HUES64 (cell line): ENCODE data around the gene MINDY2.
A peak's percentile ranks its signal among the peaks of the same experiment; 100 is the strongest.
"Not testable (repeated sequence)": the region's sequence is repeated elsewhere in the genome, so short reads cannot be mapped to it uniquely, and the experiment has no call there.

Experiments
- H3K27ac ChIP-seq: 2 replicates; pipeline ENCODE4 v1.7.0; 2013; ENCODE audit warnings: low read depth, low read length, inconsistent platforms
- H3K27me3 ChIP-seq: 2 replicates; pipeline ENCODE4 v1.6.1; 2013; ENCODE audit warnings: mild to moderate bottlenecking, low read length; ENCODE audit not compliant: insufficient read depth
- H3K36me3 ChIP-seq: 2 replicates; pipeline ENCODE4 v1.6.1; 2013; ENCODE audit warnings: mild to moderate bottlenecking, low read length; ENCODE audit not compliant: insufficient read depth
- H3K4me1 ChIP-seq: 2 replicates; pipeline ENCODE4 v1.6.1; 2013; ENCODE audit warnings: mild to moderate bottlenecking, low read length, moderate library complexity; ENCODE audit not compliant: insufficient read depth
- H3K4me3 ChIP-seq: 2 replicates; pipeline ENCODE4 v1.5.1; 2013; ENCODE audit warnings: mild to moderate bottlenecking, low read length, moderate library complexity
- H3K9ac ChIP-seq: 2 replicates; pipeline ENCODE4 v1.6.1; 2013; ENCODE audit warnings: mild to moderate bottlenecking, low read depth, low read length
- H3K9me3 ChIP-seq: 2 replicates; pipeline ENCODE4 v1.6.1; 2013; ENCODE audit warnings: low read depth, low read length; ENCODE audit not compliant: insufficient read depth
- WGBS: fragments of 150-250, 120-280 bp; methylation state at CpG from one replicate; pipeline ENCODE4 v1.1.7; 2013; ENCODE audit warnings: missing lambda C conversion rate; 5-methylcytosine and 5-hydroxymethylcytosine counted together

The MINDY2 gene

DNA sequence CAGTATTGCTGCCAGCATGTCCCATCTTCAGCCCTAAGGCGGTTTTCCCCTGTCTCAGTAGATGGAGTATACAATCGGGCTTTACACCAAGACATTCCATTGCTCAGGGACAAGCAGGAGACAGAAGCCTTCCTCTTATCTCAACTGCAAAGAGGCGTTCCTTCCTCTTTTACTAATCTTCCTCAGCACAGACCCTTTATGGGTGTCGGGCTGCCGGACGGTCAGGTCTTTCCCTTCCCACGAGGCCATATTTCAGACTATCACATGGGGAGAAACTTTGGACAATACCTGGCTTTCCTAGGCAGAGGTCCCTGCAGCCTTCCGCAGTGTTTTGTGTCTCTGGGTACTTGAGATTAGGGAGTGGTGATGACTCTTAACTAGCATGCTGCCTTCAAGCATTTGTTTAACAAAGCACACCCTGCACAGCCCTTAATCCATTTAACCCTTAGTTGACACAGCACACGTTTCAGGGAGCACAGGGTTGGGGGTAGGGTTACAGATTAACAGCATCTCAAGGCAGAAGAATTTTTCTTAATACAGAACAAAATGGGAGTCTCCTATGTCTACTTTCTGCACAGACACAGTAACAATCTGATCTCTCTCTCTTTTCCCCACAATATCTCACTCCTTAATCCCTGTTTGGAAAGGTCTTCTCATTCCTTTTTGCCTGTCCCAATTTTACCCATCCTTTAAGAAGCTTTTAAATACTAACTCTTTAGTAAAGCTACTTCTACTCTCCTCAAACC, 62.8 kb downstream of the MINDY2 start:
- Histone ChIP-seq H3K27ac (peak overlapping the region; percentile 79; the same call in 1 of the 2 replicates), H3K4me1 (peaks cover 27% of the 10 kb centered on the region), H3K9ac (peak overlapping the region; percentile 51; the same call in 1 of the 2 replicates), H3K4me3 (peak overlapping the region; percentile 40)
- WGBS = 2% methylated on average over 8 of the region's 9 CpGs
- not testable (repeated sequence) for H3K36me3 ChIP-seq, H3K9me3 ChIP-seq, H3K27me3 ChIP-seq

- WGBS = 91% methylated on average over 1 of the region's 1 CpG
- Histone ChIP-seq H3K4me3 (no peak overlapping the region), H3K36me3 (no peaks in the 10 kb centered on the region), H3K4me1 (peaks cover 6% of the 10 kb centered on the region), H3K27ac (no peak overlapping the region), H3K9ac (no peak overlapping the region), H3K9me3 (no peaks in the 10 kb centered on the region), H3K27me3 (no peaks in the 10 kb centered on the region)
Observed at GRCh38 chr15:58839485-58839884, 68.4 kb downstream of the MINDY2 start.

DNA sequence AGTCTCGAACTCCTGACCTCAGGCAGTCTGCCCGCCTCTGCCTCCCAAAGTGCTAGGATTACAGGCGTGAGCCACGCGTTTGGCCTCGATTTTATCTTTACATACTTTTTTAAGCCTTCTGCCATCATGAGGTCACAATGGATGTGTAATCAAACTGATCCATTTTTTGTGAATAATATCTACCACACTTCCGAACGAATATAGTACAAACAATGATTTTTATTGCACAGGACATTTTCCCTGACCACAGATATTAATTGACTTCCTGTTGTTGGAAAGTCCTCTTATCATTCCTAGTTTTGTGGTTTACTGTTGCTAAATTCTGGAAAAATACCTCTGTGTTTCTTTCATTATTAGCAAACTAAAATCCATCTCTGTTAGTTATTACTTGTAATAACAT, 68.9 kb downstream of the MINDY2 start:
- H3K9ac ChIP-seq = no peak overlapping the region
- H3K27ac ChIP-seq = no peak overlapping the region
- 99% methylated on average over 8 of the region's 8 CpGs for WGBS
- H3K4me3 ChIP-seq = no peak overlapping the region
- no peaks in the 10 kb centered on the region for H3K36me3 ChIP-seq
- H3K27me3 ChIP-seq = no peaks in the 10 kb centered on the region
- H3K9me3 ChIP-seq = no peaks in the 10 kb centered on the region
- peaks cover under 1% of the 10 kb centered on the region; the same call in 1 of the 2 replicates for H3K4me1 ChIP-seq

DNA sequence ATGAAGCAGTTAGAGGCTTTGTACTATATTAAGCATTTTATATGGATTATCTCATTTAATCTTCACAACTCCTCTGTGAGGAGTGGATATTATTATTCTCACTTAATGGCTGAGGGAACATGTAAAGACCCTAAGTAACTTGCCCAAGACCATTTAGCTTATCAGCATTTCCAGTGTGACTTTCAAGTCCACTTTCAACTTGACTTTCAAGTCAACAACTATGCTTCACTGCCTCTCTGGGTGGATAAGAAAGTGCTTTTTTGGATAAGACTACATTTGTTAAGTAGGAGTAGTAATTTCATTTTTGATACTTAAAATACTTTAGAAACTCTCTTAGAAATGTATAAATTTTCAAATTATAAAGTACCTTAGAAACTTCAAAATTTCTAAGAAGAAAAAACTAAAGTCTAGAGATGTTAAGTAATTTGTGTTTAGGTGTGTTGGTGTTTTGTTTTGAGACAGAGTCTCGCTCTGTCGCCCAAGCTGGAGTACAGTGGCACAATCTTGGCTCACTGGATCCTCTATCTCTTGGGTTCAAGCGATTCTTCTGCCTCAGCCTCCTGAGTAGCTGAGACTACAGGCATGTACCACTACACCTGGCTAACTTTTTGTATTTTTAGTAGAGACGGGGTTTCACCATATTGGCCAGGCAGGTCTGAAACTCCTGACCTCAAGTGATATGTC, 71.8 kb downstream of the MINDY2 start:
- H3K36me3 ChIP-seq = peaks cover 11% of the 10 kb centered on the region
- H3K4me3 ChIP-seq = no peak overlapping the region
- 93% methylated on average over 4 of the region's 4 CpGs for WGBS
- no peaks in the 10 kb centered on the region for H3K9me3 ChIP-seq
- H3K9ac ChIP-seq = no peak overlapping the region
- H3K4me1 ChIP-seq = no peaks in the 10 kb centered on the region
- H3K27ac ChIP-seq = no peak overlapping the region
- H3K27me3 ChIP-seq = no peaks in the 10 kb centered on the region

GRCh38 chr15:58851205-58851604, 80.1 kb downstream of the MINDY2 start:
- H3K36me3 ChIP-seq = peaks cover 36% of the 10 kb centered on the region
- H3K9ac ChIP-seq, H3K4me1 ChIP-seq, H3K27ac ChIP-seq, H3K27me3 ChIP-seq, H3K4me3 ChIP-seq, H3K9me3 ChIP-seq: not testable (repeated sequence)
- 93% methylated on average over 3 of the region's 3 CpGs for WGBS

GRCh38 chr15:58852347-58852746, 81.2 kb downstream of the MINDY2 start:
- Histone ChIP-seq H3K27me3 (no peaks in the 10 kb centered on the region), H3K36me3 (peaks cover 29% of the 10 kb centered on the region), H3K27ac (no peak overlapping the region), H3K9ac (no peak overlapping the region), H3K4me3 (no peak overlapping the region), H3K9me3 (no peaks in the 10 kb centered on the region), H3K4me1 (no peaks in the 10 kb centered on the region)
- WGBS = 89% methylated on average over 4 of the region's 5 CpGs

- H3K4me1 ChIP-seq = no peaks in the 10 kb centered on the region
- H3K27me3 ChIP-seq = no peaks in the 10 kb centered on the region
- H3K9ac ChIP-seq = no peak overlapping the region
- H3K27ac ChIP-seq = no peak overlapping the region
- H3K4me3 ChIP-seq = no peak overlapping the region
- no peaks in the 10 kb centered on the region for H3K9me3 ChIP-seq
- 95% methylated on average over 4 of the region's 4 CpGs for WGBS
- H3K36me3 ChIP-seq = peaks cover 24% of the 10 kb centered on the region
Observed at GRCh38 chr15:58854593-58854992, 83.5 kb downstream of the MINDY2 start.

- Histone ChIP-seq H3K4me1 (no peaks in the 10 kb centered on the region), H3K9me3 (no peaks in the 10 kb centered on the region), H3K27ac (no peak overlapping the region), H3K27me3 (no peaks in the 10 kb centered on the region), H3K9ac (no peak overlapping the region), H3K36me3 (peaks cover 24% of the 10 kb centered on the region), H3K4me3 (no peak overlapping the region)
Observed at GRCh38 chr15:58856086-58856485, 85.0 kb downstream of the MINDY2 start.

GRCh38 chr15:58856621-58857020, 85.5 kb downstream of the MINDY2 start:
- H3K9ac ChIP-seq, H3K27me3 ChIP-seq, H3K4me3 ChIP-seq, H3K9me3 ChIP-seq, H3K4me1 ChIP-seq, H3K27ac ChIP-seq: not testable (repeated sequence)
- H3K36me3 ChIP-seq = peaks cover 22% of the 10 kb centered on the region
- no CpG with 5 or more reads among the region's 1 CpG for WGBS

GRCh38 chr15:58862326-58862725, 91.2 kb downstream of the MINDY2 start:
- 100% methylated on average over 1 of the region's 2 CpGs for WGBS
- Histone ChIP-seq H3K4me1 (peaks cover 8% of the 10 kb centered on the region; the same call in 1 of the 2 replicates), H3K27me3 (no peaks in the 10 kb centered on the region; the same call in 1 of the 2 replicates), H3K27ac (no peak overlapping the region), H3K9ac (no peak overlapping the region), H3K9me3 (no peaks in the 10 kb centered on the region), H3K4me3 (no peak overlapping the region), H3K36me3 (0 out of 2 replicates have a peak, but pooled peaks cover 3% of the 10 kb centered on the region)

DNA sequence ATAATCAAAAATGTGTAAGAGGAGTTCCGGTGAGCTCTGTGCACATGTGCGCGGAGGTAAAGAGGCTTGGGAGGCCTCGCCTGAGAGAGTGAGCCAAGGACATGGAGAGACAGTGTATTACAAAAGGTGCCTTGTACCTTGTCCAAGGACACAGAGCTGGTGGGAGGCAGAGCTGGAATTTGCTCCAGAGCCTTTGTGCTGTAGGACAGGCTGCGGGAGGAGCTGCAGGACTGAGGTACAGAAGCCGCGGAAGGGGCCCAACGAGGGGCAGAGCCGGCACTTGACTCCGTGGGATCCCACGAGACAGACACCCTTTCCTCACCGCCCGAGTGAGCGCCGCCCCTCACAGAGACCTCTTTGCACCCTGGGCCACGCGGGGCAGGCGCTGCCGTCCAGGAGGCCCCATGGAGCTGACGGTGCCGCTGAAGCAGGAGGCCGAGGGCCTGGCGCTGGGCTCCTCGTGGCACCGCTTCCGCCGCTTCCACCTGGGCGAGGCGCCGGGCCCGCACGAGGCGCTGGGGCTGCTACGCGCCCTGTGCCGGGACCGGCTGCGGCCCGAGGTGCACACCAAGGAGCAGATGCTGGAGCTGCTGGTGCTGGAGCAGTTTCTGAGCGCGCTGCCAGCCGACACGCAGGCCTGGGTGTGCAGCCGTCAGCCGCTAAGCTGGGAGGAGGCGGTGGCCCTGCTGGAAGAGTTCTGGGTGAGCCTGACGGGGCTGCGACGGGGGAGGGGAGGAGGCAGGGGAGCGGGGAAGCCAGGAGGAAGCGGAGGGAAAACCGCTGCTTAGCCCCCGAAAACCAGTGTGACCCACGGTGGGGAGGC, 93.7 kb downstream of the MINDY2 start:
- Histone ChIP-seq H3K27me3 (no peaks in the 10 kb centered on the region; the same call in 1 of the 2 replicates), H3K9ac (peak overlapping the region; percentile 64), H3K9me3 (no peaks in the 10 kb centered on the region), H3K4me3 (peak overlapping the region; percentile 30), H3K4me1 (peaks cover 8% of the 10 kb centered on the region; the same call in 1 of the 2 replicates), H3K36me3 (no peaks in the 10 kb centered on the region), H3K27ac (peak overlapping the region; percentile 13; the same call in 1 of the 2 replicates)
- WGBS = 77% methylated on average over 54 of the region's 54 CpGs
